ENCODE results near the gene DDX19B.
"Not testable (repeated sequence)": the region's sequence is repeated elsewhere in the genome, so short reads cannot be mapped to it uniquely, and the experiment has no call there.

Gene DDX19B

DNA sequence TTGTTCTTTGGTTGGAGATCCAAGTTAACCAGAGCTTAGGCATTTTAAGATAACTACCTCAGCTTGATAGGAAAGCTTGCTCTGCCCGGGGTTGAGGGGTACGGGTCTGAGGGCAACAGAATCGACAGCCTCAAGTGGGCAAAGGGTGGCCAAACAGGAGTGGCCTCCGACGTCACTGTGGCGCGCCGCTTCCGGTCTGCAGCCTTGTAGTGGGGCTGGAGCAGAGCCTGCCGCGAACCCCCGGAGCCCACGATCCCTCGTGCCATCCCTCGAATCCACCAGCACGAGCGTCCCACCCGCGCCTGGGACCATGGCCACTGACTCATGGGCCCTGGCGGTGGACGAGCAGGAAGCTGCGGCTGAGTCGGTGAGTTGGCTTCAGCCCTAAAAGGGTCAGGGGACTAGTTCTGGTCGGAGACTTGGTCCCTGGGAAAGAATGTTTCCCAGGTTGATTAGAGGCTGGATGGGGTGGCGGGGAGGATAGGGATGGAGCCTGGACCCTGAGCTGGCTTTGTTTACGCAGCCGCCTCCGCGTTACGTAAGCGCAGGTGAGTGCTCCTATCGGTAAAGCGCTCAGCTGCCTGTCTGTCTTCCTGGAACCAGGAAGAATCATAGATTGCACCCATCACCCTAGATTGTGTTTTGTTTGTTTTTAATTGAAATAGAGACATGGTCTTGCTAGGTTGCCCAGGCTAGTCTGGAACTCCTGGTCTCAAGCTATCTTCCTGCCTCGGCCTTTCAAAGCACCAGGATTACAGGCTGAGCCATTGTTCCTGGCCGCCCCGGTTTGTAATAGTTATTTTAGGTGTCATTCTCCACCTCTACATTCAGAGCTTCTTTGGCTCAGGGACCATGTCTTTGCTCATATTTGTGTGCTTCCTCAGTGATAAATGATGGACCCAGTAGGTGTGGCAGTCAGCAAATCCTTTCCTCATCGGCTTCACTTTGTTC is at the start of gene DDX19B:
TSS of gene DDX19B (plus strand) at position 199 of the 951 bp plus-strand sequence. CDS start at position 311, 112 bp downstream.
- peak; percentile 86 for DNase-seq

DNA sequence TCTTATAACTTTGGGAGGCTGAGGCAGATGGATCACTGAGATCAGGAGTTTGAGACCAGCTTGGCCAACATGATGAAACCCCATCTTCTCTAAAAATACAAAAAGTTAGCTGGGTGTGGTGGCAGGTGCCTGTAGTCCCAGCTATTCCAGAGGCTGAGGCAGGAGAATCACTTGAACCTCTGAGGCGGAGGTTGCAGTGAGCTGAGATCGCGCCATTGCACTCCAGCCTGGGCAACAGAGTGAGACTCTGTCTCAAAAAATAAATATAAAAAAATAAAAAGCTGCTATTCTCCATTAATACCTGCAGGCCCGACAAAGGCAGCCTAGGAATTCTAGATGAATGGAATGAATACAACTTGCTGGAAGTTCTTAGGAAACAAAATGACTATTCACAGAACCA is 49.3 kb upstream of the DDX19B start:
- DNase-seq, result not testable (repeated sequence)

DNA sequence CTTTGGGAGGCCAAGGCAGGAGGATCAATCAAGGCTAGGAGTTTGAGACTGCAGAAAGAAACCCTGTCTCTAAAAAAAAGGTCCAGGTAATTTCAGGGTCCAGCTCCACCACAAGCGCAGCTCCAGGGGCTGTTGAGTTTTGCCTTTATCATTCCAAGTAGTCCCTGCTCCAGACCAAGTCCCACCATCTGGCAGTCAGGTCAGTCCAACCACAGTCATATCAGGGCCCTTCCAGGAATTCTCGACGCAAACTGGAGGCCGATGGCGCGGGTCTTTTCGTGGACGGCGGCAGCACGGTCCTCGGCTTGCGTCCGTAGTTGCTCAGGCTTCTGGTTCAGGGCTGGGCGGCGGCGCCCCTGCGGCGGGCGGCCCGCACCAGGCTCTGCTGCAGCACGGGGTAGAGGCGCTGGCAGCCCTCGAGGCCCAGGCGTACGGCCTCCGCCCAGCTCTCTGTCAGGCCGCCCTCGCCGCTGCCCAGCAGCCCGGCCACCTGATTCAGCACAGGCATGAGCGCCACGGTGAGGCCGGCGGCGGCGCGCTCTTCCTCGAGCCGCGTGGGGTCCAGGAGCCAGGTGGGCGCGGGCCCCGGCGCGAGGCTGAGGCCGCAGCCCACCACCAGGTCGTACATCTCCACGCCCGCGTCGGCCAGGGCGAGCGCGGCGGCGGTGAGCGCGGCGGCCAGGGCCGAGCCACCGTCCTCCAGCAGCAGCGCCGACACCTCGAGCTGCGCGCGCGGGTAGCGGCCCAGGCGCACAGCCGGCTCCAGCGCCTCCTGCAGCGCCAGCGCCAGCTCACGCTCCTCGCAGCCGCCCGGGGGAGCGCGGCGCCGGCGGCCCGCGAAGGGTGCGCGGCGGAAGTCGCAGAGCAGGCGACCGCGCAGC is 48.0 kb upstream of the DDX19B start:
- peak; percentile 56 for DNase-seq

DNA sequence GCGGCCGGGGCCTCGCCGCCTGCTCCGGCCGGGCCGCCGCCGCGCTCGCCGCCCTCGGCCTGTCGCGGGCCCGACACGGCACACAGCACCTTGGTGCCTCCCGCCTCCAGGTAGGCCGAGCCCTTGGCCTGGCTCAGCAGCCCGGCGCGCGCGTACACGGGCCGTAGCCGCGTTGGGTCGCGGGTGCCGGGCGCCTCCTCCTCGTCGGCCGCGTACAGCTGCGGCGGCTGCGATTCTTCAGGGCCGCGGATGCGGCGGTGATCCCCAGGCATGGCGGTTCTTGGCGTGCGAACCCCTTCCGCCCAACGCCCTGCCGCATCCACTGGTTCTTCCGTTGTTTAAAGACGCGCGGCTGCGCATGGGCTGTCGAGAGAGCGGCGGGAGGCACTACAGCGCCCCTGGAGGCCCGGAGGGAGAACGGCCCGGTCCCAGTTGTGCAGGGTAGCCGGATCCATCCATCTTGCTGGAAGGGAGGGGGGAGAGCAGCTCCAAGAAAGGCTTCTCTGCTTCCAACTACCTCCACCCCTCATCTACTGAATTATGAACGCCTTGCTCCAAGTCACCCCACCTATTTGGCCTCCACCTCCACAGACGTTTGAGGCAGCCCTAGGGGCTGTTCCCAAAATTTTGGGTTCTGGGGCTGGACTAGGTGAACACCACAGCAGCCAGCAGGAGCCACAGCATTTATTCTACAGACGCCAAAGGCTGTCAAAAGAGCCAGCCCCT is 47.2 kb upstream of the DDX19B start, which contains the start of gene EXOSC6:
TSS of gene EXOSC6 (minus strand) at position 312 of the 726 bp plus-strand sequence. CDS start at position 272, 40 bp downstream.
- peak; percentile 95 for DNase-seq

DNA sequence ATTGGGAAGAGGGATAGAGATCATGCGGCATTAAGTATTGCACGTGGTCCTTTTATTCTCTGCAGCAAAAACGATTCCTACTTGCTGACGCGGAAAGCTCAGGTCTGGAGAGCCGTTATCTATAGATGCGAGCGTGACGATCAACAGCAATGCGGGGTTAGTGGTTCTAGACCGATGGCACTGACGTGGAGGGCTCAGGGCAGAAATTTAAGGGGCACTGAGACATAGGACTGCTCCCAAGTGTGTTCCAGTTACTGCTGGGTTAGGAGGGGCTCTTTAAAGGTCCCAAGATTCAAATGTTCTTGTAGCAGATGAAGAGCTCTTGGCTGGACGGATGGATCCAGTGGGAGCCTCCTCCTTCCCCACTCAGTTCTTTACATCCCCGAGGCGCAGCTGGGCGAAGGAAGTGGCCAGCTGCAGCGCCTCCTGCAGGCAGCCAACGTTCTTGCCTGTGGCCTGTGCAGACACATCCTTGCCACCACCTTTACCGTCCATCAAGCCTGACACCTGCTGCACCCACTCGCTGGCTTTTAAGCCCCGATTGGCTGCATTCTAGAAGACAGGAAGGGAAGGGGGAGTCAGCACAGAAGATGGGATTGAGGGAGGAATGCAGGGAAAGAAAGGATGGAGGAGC is 46.5 kb upstream of the DDX19B start:
- no peak for DNase-seq

DNA sequence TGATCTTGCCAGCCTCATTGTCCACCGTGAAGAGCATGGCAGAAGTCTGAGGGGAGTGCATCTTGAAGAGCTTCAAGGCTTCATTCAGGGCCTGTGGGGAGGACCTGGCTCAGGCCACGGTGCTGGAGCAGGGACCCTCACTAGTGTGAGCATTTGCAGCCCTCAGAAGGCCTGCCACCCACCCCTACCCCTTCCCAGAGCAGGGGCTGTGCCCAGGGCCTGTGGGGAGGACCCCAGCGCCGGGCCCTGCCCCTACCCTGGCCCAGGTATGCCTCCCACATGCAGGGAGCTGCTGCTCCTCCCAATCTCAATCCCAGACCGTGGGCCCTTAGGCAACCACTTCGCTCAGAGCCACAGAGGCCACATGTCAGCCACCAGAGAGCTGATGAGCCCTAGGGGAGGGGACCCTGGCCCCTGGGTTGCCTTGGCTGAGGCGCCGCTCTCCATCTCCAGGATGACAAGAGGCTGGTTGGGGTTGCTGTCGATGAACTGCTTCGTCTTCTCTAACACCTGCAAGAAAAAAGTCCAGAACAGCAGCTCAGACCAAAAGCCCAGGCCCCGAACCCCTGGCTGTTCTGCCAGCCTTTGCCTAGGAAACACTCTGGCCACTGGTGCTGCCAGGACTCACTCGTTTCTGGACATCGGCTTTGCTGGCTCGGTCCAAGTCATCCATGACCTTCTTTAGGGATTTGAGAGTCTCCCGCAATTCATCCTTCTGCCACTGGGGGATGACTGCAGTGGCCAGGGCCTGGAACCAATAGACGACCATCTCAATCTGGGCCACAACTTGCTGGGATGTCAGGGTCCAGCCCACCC is 45.5 kb upstream of the DDX19B start:
- DNase-seq, result no peak

DNA sequence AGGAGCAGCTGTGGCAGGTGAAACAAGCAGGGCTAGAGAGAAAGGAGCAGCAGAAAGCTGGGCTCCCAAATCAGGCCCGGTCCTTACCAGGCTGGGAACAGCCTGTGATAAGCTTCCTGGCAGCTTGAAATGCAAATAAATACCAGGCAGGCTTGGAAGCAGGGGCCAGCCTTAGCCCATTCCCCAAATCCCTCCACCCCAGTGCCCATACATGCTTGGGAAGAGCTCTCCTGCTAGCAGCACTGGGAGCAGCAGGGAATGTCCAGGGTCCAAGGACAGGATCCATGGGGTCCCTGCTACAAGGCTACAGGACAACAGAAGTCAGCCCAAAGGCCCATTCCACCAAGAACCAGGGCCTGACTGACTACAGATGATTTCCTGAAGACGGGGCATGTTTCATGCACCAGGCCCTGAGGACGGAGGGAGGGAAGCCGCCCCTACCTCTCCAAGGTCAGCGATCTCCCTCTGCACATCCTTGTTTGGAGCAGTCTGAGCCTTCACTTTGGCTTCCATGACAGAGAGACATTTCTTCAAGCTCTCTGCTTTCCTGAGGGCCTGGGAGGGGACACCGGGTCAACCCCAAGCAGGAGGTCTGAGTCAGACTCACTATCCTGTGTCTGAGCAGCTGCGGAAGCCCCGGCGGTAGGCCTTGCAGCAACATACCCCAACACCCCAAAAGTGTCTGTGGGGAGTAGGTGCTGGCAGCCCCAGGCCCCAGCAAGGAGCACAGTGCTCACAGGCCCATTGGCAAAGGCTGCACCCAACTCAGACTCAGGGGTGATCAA is 44.6 kb upstream of the DDX19B start:
- DNase-seq, result no peak

DNA sequence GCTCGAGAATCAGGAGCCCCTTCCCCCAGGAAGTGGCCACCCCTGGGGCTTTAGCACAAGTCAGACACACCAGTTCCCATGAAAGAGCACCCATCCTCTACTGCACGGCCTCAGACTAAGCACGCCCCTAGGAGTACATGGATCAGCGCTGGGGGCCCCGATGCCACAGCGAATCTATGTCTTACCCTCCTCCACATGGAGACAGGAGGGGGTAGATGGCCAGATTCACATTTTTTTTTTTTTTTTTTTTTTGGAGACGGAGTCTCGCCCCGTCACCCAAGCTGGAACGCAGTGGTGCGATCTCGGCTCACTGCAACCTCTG is 44.1 kb upstream of the DDX19B start:
- no peak for DNase-seq

DNA sequence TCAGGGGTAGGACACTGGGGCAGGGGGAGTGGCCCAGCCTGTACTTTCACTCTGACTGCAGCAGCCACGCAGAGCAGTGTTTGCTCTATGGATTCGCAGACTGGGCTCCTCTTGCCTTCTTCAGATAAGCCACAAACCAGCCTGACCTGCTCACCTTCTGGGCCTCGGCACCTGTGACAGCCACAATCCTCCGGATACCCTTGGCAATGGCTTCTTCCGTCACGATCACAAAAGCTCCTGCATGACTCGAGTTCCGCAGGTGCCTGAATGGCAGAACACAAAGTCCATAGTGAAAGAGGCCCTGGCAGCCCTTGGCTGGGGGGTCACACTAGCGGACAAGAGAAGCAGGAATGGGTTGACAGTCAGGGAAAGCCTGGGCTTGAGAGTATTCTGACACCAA is 43.4 kb upstream of the DDX19B start:
- no peak for DNase-seq

DNA sequence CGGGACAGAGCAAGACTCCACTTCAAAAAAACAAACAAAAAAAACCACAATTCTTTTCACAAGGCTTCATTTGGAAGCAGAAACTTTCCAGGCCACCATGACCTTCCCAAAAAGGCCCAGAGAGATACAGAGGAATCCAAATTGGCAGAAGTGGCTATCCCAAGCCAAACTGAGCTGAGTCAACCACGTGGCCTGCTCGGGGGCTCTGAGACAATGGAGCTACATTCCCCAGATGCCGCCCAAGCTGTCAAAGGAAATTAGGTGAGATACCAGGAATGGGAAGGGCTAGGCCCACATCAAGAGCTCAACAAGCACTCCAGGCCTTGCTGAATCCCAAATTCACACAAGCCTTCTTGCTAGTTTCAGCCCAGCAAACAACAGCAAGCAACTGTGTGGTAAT is 41.6 kb upstream of the DDX19B start:
- no peak for DNase-seq

DNA sequence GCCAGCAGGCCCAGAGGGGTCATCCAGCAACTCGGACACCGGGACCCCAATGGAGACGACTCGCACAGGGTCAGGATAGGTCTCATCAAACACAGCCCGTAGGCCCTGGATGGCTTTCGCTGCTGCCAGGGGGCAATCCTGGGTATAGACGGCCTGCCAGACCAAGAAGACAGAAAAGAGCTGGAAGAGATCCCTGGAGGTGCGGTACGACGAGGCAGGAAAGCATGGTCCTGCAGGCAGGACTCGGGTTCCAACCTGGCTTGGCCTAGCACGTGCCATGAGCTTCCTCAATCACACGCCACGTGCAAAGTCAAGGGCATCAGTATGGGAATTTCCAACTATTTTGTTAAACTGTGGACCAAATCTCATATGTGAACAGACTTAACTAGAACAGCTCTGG is 40.9 kb upstream of the DDX19B start:
- no peak for DNase-seq

DNA sequence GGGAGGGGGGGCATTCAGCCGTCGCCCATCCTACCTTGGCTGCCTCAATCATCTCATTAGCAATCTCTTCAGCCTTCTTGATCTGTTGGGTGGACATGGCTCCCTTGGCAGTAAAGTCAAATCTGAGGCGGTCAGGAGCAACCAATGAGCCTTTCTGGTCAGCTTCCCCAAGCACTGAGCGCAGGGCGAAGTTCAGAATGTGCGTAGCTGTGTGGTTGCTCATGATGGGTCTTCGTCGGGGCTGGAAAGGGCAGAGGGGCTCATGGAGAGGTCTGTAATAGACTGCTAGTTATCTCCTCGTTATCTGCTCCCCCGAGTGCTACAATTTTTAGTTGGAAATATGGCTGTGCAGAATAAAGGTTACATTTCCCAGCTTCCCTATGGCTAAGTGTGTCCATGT is 40.0 kb upstream of the DDX19B start:
- no peak for DNase-seq

DNA sequence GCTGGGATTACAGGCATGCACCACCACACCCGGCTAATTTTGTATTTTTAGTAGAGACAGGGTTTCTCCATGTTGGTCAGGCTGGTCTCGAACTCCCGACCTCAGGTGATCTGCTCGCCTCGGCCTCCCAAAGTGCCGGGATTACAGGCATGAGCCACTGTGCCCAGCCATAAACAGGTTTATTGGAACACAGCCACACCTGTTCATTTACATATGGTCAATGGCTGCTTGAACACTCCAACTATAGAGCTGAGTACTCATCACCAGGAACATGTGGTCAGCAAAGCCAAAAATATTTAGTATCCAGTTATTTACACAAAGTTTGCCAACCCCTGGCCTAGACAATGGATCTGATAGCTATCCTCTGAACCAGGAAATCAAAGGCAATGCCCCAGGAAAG is 39.1 kb upstream of the DDX19B start:
- DNase-seq, result not testable (repeated sequence)

DNA sequence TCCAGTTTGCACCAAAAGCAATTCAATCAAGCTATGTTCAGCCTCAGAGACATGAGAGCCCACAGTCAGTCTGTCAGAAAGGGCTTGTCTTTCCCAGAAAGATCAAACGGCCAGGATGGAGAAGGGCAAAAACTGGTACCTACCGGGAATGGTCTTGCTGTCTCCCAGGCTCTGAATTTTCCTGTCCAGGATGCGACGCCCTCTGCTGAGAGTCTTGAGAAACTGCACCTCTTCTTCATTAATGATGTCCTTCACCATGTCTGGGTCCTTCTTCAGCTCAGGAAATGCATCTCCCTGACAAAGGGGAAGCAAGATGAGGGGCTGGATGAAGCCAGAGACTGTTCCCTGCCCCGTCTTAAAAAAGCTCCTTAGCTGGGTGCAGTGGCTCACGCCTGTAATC is 31.5 kb upstream of the DDX19B start:
- no peak for DNase-seq

DNA sequence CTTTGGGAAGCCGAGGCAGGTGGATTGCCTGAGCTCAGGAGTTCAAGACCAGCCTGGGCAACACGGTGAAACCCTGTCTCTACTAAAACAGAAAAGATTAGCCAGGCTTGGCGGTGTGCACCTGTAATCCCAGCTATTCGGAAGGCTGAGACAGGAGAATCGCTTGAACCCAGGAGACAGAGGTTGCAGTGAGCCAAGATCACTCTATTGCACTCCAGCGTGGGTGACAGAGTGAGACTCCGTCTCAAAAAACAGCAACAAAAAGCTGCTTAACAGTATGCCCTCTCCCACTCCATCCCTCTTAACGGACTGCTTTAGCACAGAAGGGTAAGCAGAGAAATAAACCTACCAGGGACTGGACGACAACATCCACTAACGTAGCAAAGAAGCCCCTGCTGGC is 31.1 kb upstream of the DDX19B start:
- not testable (repeated sequence) for DNase-seq

DNA sequence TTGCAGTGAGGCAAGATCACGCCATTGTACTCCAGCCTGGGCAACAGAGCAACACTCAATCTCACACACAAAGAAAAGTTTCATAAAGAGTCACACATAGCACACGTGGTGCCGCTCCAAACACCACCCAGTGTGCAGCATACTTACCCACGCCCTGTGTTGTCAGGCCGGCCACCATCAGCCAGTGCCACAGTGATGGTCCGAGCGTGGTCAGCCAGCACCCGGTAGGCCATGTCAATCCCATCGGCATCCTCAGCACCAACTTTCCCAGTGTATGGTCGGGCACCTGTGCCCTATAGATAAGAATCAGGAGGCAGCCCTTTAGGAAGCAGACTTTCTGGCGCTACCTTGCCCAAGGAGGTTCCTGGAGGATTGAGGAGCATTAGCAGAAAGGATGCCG is 29.5 kb upstream of the DDX19B start:
- DNase-seq, result no peak

DNA sequence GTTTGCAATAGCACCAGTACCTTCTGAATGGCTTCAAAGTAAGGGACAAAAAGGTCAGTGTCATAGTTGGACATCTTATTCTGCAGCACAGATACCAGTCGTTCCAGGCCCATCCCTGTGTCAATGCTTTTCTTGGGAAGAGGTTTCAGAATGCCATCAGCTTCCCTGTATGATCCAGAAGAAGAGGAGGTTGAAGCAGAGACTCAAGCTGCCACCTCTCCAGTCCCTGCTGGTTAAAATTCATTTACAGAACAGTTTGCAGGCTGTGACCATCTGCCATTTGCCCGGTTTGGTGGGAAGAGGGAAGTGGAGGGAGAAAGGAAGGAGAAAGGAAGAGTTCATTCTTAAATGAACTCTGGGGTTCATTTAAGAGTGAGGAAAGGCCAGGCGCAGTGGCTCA is 28.8 kb upstream of the DDX19B start:
- DNase-seq, result no peak

DNA sequence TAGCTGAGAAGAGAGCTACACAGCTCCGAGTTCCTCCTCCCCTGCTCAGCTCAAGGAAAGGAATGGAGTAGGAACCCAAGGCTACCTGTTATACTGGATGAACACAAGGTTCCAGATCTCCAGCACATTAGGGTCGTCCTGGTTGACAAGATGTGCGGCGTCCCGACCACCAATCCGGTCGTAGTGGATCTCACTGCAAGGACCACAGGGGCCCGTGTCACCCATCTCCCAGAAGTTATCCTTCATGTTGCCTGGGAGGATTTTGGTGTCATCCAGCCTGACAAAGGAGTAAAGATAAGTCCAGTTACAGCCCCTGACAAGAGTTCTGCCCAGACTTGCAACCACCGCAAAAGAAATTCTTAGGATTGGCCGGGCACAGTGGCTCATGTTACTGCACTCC is 27.3 kb upstream of the DDX19B start:
- DNase-seq, result no peak

DNA sequence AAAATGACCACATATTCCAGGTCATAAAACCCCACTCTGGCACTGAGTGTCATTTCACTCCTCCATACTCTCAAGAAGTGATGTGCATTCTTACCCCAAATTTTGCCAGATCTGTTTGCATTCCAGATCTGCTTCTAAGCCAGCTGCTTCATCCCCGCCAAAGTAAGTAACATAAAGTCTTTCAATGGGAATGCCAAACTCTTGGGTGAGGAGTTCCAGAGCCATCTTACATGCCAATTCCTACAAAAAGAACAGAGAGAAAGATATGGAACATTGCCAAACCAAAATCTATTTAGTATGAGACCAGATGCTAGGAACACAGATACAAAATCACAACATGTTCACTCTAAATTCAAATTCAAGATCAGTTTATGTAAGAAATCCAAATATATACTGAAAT is 22.6 kb upstream of the DDX19B start:
- DNase-seq, result no peak

DNA sequence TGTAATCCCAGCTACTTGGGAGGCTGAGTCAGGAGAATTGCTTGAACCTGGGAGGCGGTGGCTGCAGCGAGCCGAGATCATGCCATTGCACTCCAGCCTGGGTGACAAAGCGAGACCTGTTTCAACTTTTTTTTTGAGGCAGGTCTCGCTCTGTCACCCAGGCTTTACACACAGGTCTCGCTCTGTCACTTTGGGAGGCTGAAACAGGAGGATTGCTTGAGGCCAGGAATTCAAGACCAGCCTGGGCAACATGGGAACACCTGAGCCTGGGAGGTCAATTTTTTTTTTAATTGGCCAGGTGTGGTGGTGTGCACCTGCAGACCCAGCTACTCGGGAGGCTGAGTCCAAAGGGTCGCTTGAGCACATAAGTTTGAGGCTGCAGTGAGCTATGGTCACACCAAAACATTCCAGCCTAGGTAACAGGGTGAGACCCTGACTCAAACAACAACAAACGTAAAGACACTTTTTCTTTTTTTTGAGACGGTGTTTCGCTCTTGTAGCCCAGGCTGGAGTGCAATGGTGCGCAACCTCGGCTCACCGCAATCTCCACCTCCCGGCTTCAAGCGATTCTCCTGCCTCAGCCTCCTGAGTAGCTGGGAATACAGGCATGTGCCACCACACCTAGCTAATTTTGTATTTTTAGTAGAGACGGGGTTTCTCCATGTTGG is 11.5 kb upstream of the DDX19B start:
- DNase-seq, result not testable (repeated sequence)
